ENCODE data around the gene KCNQ5.

The KCNQ5 gene

GRCh38 chr6:73076211-73076954 lies 454.5 kb downstream of the KCNQ5 start:
- intact Hi-C loops (cut with DNase I; ENCODE audit: low total_unique reads) = no loop called here
- H3K27me3 ChIP-seq = no peaks in the 10 kb centered on the region
- H3K4me1 ChIP-seq = no peaks in the 10 kb centered on the region
- no peaks in the 10 kb centered on the region for H3K9me3 ChIP-seq
- H3K27ac ChIP-seq = no peak overlapping the region
- H3K36me3 ChIP-seq = no peaks in the 10 kb centered on the region
- TF ChIP-seq CTCF (IDR thresholded peaks at IDR 0.05) = no peak
- H3K4me3 ChIP-seq = no peak overlapping the region
- DNase-seq = no peak

- DNase-seq = no peak
- H3K27me3 ChIP-seq = no peaks in the 10 kb centered on the region
- no peak overlapping the region for H3K27ac ChIP-seq
- TF ChIP-seq CTCF (IDR thresholded peaks at IDR 0.05) = no peak
- H3K4me3 ChIP-seq = no peak overlapping the region
- no peaks in the 10 kb centered on the region for H3K4me1 ChIP-seq
- H3K36me3 ChIP-seq = no peaks in the 10 kb centered on the region
- H3K9me3 ChIP-seq = no peaks in the 10 kb centered on the region
- intact Hi-C loops (cut with DNase I; ENCODE audit: low total_unique reads) = no loop called here
Observed at GRCh38 chr6:73078333-73078862, 456.5 kb downstream of the KCNQ5 start.

GRCh38 chr6:73078908-73079610 lies 457.2 kb downstream of the KCNQ5 start:
- H3K27me3 ChIP-seq = no peaks in the 10 kb centered on the region
- no peak overlapping the region for H3K4me3 ChIP-seq
- intact Hi-C loops (cut with DNase I; ENCODE audit: low total_unique reads) = no loop called here
- TF ChIP-seq CTCF (IDR thresholded peaks at IDR 0.05) = no peak
- H3K36me3 ChIP-seq = no peaks in the 10 kb centered on the region
- no peak for DNase-seq
- H3K9me3 ChIP-seq = no peaks in the 10 kb centered on the region
- H3K4me1 ChIP-seq = no peaks in the 10 kb centered on the region
- H3K27ac ChIP-seq = no peak overlapping the region

GRCh38 chr6:73079611-73079955 lies 457.7 kb downstream of the KCNQ5 start:
- H3K36me3 ChIP-seq = no peaks in the 10 kb centered on the region
- H3K9me3 ChIP-seq = no peaks in the 10 kb centered on the region
- H3K4me1 ChIP-seq = no peaks in the 10 kb centered on the region
- H3K27ac ChIP-seq = no peak overlapping the region
- intact Hi-C loops (cut with DNase I; ENCODE audit: low total_unique reads) = no loop called here
- DNase-seq = no peak
- no peak for TF ChIP-seq CTCF (IDR thresholded peaks at IDR 0.05)
- H3K27me3 ChIP-seq = no peaks in the 10 kb centered on the region
- H3K4me3 ChIP-seq = no peak overlapping the region

GRCh38 chr6:73079978-73080377 lies 458.1 kb downstream of the KCNQ5 start:
- DNase-seq = no peak
- Histone ChIP-seq H3K9me3 (no peaks in the 10 kb centered on the region), H3K27ac (no peak overlapping the region), H3K4me3 (no peak overlapping the region), H3K27me3 (no peaks in the 10 kb centered on the region), H3K4me1 (no peaks in the 10 kb centered on the region), H3K36me3 (no peaks in the 10 kb centered on the region)
- no peak for TF ChIP-seq CTCF (IDR thresholded peaks at IDR 0.05)
- intact Hi-C loops (cut with DNase I; ENCODE audit: low total_unique reads) = no loop called here
